Forelimb muscle (tissue), 1 donor: ENCODE results near the gene ESPN. TPM values are rescaled to one million over a fixed set of nuclear protein-coding genes. Genes with fewer than 3 reads are reported as not detected.

Experiments used
- DNase-seq: peaks from one replicate; pipeline ENCODE4 v3.0.0-alpha.2; 2013; ENCODE audit warnings: low read depth
- polyA plus RNA-seq: library from polyadenylated mRNA; unstranded; fragments of 120-200 nt; gene quantifications from one replicate; pipeline ENCODE4 v1.2.1, GENCODE V29; 2013; ENCODE audit not compliant: insufficient read length

The ESPN gene
- polyA plus RNA-seq, 1 donor: 3.0 TPM

DNA sequence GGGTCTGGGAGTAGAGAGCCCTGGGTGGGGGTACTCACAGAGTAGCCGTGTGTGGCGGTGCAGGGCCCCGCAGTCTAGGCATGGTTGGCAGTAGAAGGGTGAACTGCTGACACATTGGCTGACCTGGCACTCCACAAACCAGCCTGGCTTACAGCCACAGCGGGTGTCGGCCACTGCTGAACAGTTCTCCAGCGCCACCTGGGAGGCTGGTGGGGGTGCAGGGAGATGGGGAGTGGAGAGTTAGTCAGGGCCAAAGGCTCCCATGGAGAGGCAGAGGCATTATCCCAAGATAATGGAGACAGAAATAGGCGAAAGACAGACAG, 39.9 kb downstream of the ESPN start:
- no peak for DNase-seq

DNA sequence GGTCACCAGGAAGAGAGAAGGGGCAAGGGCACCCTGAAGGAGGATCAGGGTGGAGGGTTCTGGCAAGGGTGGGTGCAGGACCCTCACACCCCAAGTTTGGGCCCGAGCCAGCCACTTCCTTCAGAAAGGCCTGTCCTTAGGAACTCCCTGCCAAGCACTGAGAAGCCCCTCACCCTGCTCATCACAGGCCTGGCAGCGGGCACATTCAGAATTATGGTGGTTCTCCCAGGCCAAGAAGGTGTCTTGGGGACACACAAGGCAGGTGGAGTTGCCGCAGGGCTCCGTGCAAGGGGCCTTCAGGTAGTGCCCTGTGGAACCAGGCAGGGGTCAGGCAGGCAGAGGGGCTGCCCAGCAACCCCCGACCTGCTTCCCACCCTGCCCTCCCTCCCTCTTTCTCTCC, 40.3 kb downstream of the ESPN start:
- DNase-seq: no peak

DNA sequence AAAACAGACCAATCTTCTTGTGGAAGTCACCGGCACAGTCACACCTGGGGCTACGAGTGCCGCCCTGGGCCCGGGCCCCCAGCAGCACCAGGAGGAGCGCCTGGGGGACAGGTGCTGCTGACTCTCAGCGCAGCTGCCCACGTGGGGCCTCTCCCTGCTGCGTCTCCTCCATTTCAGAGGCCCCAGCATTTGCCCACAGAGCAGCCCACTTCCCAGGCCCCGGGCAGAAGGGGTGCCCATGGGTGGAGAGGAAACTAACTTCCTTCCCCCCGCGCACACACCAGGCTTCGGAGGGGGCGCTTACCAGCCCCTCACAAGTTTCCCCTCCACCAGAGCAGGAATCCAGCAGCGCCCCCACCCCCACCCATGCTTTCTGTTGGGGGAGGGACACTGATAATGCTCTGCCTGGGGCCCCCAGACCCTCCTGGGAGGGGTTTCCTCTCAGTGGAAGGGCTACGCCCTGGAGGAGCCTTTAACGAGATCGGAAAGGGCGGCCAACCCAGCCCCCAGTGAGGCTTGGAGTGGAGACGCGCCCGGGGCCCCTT, 41.0 kb downstream of the ESPN start:
- no peak for DNase-seq

DNA sequence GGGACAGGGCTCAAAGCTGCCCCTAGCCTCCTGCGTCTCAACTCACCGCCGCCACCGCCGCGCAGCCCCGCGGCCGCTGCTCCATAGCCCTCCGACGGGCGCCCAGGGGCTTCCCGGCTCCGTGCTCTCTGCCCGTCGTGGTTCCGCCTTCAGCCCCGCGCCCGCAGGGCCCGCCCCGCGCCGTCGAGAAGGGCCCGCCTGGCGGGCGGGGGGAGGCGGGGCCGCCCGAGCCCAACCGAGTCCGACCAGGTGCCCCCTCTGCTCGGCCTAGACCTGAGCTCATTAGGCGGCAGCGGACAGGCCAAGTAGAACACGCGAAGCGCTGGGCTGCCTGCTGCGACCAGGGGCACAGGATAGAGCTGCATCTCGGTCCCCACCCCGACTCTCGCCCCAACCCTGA, 41.4 kb downstream of the ESPN start, which contains the start of gene TNFRSF25:
Gene TNFRSF25, minus strand, starts transcription at position 151 of the 400 bp plus-strand sequence. Its CDS starts 66 bp downstream, at position 85.
- DNase-seq: no peak

DNA sequence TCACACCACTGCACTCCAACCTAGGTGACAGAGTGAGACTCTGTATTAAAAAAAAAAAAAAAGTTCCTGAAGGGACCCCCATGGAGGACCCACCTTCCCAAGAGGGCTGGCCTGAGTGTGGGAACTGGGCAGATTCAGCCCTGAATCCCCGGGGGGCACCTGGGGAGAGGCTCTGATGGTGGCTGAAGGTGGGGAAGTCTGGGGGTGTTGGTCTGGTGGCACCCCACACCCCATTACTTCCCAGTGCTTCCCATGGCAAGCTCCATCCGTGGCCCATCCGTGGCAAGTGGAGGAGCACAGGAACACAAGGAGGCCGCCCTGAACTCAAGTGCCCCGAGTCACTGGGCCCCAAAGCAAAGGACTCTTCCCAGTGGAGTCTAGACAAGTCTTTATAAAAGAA, 42.2 kb downstream of the ESPN start:
- DNase-seq: no peak

DNA sequence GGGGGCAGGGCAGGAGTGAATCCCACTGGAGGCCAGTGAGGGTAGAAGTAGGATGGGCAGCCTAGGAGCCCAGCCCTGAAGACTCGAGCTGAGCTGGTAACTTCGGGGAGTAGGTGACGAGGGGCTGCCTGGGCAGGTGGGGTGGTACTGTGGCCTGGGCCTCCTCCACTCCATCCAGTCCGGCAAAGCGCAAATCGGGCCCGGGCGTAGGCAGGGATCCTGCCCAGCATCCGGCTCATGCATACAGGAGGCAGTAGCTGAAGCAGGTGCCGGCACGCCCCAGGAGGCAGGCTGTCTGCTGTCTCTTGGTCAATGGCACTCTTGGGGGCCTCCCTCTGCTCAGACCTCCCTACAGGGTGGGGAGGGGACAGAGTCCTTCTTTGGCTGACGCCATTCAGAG, 42.6 kb downstream of the ESPN start:
- no peak for DNase-seq

DNA sequence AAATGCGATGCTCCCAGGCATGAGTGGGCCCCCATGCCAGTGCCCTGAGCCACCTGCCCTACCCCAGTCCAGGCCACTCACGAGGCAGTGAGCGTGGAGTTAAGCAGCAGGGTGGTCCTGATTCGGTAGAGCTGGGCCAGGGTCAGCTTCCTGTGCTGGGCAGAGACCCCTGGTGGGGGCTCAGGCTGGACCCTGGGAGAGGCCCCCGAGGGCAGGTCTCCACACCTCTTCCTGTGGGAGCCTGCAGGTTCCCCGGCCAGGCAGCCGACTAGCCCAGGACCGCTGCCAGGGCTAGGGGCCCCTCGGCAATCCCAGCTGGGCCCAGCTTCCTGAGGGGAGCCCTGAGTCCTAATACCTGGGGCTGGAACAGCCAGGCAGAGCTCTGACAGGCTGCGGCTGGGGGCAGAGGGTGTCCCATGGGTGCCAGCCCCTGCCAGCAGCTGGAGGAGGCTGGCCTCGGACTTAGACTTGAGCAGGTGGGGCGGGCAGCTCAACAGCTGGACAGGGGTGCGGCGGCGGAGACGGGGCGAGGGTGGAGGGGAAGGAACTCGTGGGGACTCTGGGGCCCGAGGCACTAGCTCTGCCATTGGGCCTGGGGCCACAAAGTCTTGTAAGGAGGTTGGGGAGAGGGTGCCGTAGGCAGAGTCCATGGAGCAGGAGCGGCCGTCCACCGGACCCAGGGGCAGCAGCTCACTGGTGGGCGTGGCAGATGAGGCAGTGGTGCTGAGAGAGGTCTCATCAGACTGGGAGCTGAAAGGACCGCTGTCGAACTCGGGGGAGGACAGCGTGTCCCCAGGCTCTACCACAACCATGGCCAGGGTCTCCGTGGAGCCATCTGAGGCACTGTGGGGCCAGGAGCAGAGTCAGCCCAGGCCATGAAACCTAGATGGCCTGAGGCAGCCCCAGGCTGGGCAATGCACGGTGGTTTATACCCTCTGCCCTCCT, 43.4 kb downstream of the ESPN start:
- DNase-seq: no peak

DNA sequence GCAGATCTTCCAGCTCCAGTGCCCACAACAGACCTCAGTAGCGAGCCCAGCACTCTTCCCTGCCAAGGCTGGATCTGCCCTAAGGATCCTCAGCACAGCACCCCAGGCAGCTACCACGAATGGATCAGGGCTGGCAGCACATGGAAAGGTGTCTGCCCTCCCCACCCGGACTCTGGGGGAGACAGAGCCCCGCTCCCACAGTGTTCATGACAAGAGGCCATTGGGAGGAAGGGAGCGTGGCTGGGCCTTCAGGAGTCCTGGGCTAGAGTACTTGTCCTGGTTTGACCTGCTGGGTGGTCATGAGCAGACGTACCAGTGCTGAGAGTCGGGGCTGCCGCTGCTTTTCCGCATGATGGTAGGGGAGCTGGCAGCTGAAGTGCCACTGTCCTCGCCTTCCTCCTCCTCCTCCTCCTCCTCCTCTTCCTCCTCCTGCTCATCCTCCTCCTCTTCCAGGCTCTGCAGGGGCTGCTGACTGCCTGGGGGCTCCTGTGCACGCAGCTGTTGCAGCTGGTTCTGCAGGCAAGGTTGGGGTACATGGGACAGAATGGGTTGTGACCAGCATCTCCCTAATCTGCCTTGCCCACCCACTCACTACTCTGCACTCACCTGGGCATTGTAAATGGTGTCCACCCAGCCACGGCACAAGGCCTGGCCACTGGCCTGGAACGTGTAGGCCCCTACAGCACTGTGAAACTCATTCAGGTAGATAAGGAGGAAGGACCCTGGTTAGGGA, 44.3 kb downstream of the ESPN start:
- DNase-seq: no peak

DNA sequence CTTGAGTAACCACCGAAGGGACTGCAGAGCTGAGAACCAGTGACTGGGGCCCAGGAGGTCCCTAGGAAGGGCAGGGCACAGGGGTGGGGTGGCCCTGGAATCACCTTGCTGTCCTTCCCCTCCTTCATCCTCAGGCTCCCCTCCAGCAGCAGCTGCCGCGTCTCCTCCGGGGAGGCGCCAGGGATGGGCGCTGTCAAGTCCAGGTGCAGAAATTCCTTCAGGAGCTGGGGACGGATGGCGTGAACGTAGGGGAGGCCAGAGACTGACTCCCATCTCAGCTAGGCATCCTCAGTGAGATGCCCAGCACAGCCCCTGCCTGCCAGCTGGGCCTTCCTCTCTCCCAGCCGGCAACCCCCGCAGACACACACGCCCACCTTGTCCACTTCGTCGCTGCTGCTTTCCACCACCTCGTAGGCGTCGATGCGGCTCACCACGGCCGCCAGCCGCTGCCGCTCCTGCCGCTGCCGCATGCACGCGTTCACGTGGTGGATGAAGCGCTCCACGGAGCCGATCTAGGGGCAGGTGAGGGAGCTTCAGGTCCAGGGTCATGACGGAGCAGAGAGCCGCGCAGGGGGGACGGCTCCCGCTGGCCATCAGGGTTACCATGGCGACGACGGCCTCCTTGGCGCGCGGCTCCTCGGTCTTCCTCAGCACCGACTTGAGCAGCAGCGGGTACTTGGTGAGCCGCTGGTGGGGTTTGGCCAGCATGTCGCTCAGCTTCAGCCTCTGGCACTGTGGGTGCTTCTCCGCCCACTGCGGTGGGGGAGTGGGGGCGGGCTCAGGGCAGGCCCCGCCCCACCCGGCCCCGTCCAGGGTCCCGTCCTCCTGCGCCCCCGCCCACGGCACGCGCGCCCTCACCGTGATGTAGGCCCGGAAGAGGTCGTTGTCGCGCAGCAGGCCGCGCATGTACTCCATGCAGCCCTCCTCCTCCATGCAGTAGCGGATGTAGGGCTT, 45.8 kb downstream of the ESPN start:
- no peak for DNase-seq

DNA sequence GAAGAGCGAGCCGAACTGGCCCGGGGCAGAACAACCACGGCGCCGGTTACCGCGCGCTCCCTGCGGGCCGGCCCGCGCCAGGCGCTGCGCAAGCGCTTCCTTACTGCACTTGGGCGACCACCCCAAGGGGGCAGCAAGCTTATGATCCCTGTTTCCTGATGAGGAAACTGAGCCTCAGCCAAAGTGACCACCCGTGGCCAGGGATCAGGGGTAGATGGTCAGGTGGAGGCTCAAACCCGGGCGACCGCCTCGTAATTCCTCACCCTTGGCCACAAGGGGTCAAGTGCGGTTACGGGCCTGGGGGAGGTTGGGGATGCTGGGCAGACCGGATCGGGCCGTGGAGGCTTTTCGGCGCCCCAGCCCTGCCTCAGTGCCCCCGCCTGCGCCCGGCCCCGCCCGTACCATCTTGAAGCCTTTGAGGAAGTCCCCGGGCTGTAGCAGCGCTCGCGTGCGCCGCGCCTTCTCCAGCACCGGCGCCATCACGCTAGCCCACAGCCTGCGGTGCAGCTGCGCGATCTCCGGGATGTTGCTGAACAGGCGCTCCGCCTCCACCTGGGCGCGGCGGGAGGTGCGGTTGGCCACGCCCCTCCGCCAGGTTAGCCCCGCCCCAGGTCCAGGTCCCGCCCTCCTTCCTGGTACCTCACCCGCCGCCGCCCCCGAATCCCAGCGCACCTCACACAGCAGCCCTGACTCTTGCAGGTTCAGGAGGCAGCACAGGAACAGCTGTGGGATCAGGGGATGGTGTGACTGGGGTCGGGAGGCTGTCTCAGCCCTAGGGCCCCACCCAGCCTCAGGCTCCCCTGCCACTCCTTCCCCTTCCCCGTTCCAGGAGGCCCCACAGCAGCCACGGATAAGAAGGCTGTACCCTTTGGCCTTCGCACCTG, 46.8 kb downstream of the ESPN start:
- DNase-seq: no peak

DNA sequence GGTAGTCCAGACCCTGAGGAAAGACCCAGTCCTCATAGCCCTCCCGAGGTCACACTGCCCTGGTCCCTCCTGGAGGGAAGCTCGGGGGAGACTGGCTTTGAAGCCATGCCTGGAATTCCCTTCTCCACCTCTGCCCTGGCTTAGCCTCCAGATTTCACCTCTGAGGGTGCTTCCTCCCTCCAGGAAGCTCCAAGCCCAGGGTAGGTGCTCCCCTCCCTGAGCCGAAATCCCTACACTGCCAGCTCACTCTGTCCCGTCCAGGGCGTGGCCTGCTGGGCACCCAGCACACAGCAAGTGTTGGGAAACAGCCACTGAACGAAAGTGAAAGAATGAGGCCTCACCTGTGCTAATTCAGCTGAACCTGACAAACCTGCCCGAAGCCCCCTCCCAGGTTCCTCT, 47.4 kb downstream of the ESPN start:
- no peak for DNase-seq

DNA sequence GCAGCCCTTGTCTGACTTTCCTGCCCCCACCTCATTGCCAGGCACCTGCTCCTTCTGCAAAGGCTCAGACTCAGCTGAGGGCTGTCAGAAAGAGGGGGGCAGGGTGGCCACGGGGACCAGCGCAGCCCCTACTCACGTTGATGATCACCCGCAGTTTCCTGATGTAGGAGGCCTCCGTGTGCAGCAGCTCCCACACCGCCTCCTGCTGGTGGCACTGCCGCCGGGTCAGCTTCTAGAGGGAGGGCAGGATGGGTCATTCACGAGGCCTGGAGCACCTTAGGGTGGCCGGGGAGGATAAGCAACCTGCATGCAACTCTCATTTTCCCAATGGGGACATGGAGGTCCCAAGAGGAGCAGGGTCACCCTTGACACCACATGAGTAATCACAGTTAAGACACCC, 47.8 kb downstream of the ESPN start:
- no peak for DNase-seq

DNA sequence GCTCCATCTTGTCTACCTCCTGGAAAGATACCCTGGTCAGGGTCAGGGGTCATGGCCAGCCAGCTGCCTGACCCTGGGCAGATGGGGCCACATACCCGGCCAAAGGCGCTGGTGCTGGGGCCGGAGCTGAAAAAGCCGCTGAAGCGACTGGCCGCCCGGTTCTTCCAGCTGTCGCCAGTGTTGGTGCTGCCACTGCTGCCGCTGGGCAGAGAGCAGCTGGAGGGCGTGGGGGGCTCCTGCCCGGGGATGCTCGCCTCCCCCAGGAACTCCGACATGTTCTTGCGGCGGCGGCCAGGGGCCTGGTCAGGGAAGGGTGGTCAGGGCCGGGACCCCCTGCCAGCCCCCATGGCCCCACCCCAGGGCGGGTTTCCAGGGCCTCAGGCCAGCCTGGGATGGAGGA, 48.6 kb downstream of the ESPN start:
- no peak for DNase-seq

DNA sequence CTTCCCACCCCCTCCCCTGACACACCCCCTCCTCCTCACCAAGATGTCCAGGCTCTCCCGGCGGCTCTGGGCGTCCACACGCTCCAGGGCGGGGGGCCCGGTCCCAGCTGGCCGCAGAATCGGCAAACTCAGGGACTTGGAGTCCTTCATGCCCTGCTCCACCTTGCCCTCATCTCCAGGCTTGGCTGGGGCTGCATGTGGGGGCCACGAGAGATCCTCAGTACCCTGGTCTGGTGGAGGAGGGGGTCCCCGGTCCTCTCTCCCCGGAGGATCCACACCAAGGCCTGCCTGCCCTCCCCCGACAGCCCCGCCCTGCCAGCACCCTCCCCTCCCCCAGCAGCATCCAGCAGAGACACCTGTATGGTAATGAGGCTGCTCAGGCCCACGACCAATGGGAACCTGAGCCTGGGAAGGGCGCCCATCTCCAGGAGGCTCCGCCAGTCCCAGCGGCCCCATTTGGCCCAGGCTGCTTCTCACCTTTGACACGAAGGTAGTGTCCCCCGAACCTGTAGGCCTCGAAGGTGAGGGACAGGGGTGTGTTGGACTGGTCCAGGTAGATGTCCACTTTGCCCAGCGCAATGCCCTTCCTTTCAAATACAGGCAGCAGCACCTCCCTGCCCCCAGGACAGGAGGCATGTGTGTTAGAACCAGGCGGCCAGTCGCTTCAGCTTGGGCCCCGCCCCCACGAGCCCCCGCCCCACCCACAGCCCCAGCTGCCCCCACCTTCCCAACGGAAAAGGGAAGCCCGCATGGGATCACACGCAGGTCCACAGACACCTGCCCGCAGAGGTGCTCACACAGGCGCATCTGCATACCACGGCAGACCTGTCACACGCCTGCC, 49.6 kb downstream of the ESPN start:
- no peak for DNase-seq

DNA sequence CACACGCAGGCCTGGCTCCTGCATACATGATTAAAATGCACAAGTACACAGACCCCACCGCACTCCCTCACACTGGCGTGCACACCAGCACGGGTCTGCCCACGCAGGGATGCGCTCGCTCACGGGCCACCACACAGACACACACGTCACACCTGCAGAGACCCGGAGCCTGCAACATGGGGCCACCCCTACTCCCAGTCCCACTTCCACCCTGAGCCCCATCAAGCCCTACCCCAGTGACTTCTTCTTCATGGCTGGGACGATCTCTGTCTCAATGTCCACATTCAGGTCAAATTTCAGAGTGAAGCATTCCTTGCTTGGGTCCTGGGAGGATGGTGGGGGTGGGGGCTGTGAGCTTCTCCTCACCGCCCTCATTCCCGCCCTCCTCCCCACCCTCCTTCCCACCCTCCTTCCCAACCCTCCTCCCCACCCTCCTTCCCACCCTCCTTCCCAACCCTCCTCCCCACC, 50.3 kb downstream of the ESPN start:
- DNase-seq: no peak

DNA sequence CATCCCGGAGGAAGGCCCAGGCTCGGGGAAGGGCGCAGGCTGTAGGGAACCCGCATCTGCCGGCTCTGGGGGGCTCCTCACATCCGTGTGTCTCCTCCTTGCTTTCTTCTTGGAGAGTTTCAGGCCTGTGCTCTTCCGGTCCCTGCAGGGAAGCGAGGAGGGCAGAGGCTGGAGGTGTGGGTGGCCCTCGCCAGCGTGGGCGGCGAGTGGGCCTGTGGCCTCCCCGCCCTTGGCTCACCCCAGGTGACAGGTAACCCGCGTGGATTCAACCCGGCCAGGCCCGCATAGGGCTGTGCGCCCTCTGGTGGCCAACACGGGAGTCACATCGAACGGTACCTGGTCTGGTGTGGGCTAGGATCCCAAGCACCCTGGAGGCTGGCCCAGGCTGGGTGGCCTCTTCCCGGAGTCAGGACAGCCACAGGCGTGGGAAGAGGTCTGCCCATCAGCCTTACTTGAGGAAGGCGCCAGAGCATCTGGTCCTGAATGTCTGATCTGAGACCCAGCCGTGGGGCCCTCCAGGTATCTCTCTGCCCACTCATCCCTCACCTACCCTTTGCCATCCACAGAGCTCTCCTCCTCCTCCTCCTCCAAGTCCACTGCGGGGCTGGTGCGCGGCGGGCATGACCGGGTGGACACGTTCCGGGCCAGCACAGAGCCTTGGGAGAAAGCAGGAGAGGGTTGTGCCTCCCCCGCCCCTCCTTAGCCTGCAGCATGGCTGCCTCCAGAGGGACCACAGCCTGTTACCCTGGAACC, 51.0 kb downstream of the ESPN start:
- no peak for DNase-seq

DNA sequence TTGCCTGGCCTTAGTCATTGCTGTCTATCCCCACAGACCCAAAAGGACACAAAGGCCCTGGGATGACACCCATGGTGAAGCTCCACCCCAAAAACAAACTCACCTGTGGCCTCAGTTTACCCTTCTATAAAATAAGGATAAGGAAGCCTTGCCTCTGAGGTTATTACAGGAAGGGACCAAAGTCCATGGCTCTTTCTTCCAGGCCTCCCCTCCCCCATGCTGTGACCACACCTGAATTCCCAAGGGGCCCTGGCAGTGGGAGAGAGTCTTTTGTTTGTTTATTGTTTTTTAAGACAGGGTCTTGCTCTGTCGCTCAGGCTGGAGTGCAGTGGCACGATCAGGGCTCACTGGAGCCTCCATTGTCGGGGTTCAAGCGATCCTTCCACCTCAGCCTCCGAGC, 51.9 kb downstream of the ESPN start:
- no peak for DNase-seq

DNA sequence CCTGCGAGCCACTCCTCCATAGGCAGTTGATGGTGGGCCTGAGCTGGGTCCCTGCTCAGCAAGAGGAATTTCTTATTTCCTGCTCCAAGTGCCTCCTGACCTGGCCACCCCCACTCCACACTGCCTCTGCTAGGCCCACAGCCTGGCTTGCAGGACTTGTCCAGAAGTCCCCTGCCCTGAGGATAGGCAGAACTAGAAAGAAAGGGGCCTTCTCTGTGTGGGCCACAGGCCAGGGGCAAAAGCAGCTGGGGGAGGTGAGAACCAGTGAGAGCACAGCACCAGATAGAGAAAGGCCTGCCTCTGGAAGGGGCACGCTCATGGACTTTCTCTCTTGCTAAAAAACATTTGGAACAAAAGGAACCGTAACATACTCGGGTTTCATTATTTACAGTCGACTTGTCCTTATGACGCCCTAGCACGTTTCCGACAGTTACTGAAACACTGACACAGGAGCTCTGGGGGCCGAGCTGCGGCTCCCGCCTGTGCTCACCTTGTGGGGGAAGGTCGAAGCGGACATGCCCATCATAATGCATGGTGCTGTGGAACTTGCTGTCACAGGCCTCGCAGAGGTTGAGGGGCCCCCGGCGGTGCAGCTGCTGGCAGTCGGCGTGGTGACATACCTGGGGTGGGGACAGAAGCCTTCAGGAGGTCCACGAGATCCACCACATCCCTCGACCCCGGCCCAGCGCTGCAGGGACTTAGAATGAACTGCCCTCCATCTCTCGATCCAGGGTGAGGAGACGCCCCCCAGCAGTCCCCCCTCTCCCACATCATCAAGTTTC, 52.7 kb downstream of the ESPN start:
- no peak for DNase-seq
